Activated naive CD8-positive, alpha-beta T cell treated with anti-CD3 and anti-CD28 coated beads for 36 hours (primary cell): ENCODE measurements around the gene SLC37A1. TPM values are rescaled to one million over a fixed set of nuclear protein-coding genes. Genes with fewer than 3 reads are reported as not detected.
"Not testable (repeated sequence)": the region's sequence is repeated elsewhere in the genome, so short reads cannot be mapped to it uniquely, and the experiment has no call there.

Experiments
- DNase-seq: peaks from one replicate; pipeline ENCODE4 v3.0.0; 2021
- H3K27ac Mint-ChIP-seq: one replicate; pipeline ENCODE4 v1.8.0; 2022; ENCODE audit warnings: mild to moderate bottlenecking, moderate library complexity, mixed read lengths
- H3K27me3 Mint-ChIP-seq: one replicate; pipeline ENCODE4 v1.8.0; 2022; ENCODE audit warnings: mild to moderate bottlenecking, mixed read lengths
- H3K36me3 Mint-ChIP-seq: one replicate; pipeline ENCODE4 v1.8.0; 2021; ENCODE audit warnings: mild to moderate bottlenecking, mixed read lengths
- H3K4me1 Mint-ChIP-seq: one replicate; pipeline ENCODE4 v1.8.0; 2021; ENCODE audit warnings: mixed read lengths
- H3K4me3 Mint-ChIP-seq: one replicate; pipeline ENCODE4 v1.8.0; 2022; ENCODE audit warnings: mild to moderate bottlenecking, moderate library complexity, mixed read lengths
- H3K9me3 Mint-ChIP-seq: one replicate; pipeline ENCODE4 v1.8.0; 2022; ENCODE audit warnings: mixed read lengths
- total RNA-seq, 2 experiments: library from RNA; stranded (reverse); gene quantifications; one replicate each; pipeline ENCODE4 v1.2.3, GENCODE V29; 2021

Gene SLC37A1
- total RNA-seq, 2 experiments from 2014 or later = 15.7 to 17.5 TPM

DNA sequence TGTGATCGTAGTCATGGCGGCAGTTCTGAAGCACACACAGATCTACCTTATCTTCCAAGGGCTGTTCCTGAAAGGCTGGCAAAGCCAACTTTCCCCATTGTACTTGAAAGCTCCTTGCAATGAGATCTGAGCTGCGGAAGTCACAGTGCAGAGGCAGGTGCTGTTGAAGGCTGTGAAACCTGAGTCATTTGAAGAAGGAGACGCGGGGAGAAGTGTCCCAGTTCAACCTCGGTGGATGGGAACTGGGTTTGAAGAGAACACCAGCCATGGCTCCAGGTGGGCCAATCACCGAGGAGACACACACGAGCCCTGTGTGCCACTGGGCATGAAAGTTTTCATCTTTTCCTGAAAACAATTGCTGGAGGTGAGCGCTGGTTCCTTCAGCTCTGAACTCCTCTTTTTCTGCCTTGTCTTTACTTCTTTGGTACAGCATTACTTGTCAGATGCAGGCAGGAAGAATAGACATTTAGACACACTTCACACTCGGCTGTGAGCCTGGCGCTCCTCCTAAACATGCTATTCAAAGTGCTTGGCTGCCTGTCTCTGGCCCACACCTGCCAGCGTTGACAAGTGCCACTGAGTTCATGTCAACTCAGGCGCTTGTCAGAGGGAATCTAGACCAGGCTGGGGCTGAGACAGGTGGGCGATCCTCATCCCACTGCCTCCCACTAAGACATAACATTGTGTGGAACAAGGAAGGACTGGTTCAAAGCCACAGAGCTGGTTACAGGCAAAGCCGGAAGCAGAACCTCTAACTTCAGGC, 114.1 kb downstream of the SLC37A1 start:
- Mint-ChIP-seq H3K36me3 (no peaks in the 10 kb centered on the region), H3K4me3 (no peak overlapping the region), H3K4me1 (no peaks in the 10 kb centered on the region), H3K27ac (no peak overlapping the region), H3K9me3 (no peaks in the 10 kb centered on the region), H3K27me3 (no peaks in the 10 kb centered on the region)
- DNase-seq = no peak

DNA sequence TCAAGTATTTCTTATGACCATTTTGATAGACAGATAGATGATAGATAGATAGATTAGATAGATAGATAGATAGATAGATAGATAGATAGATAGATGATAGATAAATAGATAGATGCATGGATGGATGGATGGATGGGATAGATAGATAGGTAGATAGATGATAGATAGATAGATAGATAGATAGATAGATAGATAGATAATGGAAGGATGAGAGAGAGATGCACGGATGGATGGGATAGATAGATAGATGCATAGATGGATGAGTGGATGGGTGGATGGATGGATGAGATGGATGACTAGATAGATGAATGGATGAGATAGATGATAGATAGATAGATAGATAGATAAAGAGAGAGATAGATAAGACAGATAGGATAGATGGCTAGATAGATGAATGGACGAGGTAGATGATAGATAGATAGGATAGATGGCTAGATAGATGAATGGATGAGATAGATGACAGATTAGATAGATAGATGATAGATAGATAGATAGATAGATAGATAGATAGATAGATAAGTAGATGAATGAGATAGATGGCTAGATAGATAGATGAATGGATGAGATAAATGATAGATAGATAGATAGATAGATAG, 114.9 kb downstream of the SLC37A1 start:
- H3K4me3 Mint-ChIP-seq, H3K36me3 Mint-ChIP-seq, DNase-seq, H3K4me1 Mint-ChIP-seq, H3K27me3 Mint-ChIP-seq, H3K27ac Mint-ChIP-seq, H3K9me3 Mint-ChIP-seq: not testable (repeated sequence)

DNA sequence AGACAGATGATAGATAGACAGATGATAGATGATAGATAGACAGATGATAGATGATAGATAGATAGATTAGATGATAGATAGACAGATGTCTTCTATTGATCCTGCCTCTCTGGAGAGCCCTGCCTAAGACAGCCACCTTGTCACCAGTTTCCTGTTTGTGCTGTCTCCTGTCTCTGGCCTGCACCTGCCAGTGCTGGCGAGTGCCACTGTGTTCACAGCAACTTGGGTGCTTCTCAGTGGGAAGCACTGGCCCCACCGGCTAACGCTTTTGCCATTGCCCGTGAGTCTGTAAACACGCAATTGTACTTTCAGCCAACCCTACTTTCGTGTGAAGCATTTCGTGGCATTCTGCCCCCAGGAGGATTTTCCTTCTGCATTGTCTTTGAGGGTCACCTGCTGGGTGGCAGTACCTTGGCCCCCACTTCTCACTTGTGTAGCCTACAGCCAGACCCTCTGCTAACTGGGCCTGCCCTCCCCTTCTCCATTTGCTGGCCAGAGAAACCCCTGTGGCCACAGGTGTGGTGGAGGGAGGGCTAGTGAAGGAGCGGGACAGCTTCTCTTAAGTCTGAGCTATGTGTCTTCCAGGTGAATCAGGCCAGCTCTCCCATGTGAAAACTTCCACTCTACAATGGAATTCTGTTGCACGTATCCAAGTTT, 116.4 kb downstream of the SLC37A1 start:
- Mint-ChIP-seq H3K27me3 (no peaks in the 10 kb centered on the region), H3K36me3 (no peaks in the 10 kb centered on the region), H3K9me3 (no peaks in the 10 kb centered on the region), H3K4me3 (no peak overlapping the region), H3K4me1 (no peaks in the 10 kb centered on the region), H3K27ac (no peak overlapping the region)
- no peak for DNase-seq

DNA sequence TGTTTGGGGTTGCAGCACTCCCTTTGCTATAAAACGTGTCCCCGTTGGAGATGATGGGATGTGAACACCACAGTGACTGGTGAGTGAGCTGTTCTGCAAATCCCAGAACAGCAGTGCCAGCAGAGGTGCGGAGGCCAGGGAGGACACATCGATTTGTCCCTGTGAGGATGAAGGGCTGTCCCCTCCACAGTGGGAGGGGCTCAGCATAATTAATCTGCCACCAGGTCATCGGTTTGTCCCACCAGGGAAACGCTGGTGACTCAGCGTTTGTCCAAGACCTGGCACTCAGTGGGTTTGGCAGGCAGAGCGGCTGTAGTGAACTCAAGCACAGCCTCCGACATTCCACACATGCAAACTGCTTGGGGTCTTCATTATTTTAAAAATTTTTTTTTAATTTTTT, 117.0 kb downstream of the SLC37A1 start:
- H3K4me1 Mint-ChIP-seq = no peaks in the 10 kb centered on the region
- no peaks in the 10 kb centered on the region for H3K36me3 Mint-ChIP-seq
- no peak for DNase-seq
- no peaks in the 10 kb centered on the region for H3K9me3 Mint-ChIP-seq
- no peaks in the 10 kb centered on the region for H3K27me3 Mint-ChIP-seq
- no peak overlapping the region for H3K27ac Mint-ChIP-seq
- H3K4me3 Mint-ChIP-seq = no peak overlapping the region

Other genes starting within 250 kb of the SLC37A1 start
- gene TFF3, start 198.4 kb upstream of the SLC37A1 start, total RNA-seq = not detected
- not detected for gene TFF2, start 162.9 kb upstream of the SLC37A1 start, total RNA-seq
- gene TFF1, start 147.3 kb upstream of the SLC37A1 start, total RNA-seq = not detected
- 10 to 100 TPM; 49.1 to 50.7 TPM for gene TMPRSS3, start 117.8 kb upstream of the SLC37A1 start, total RNA-seq
- 10 to 100 TPM; 38.9 to 41.1 TPM for gene UBASH3A, start 110.0 kb upstream of the SLC37A1 start, total RNA-seq
- gene RSPH1, start 17.6 kb upstream of the SLC37A1 start, total RNA-seq = under 1 TPM in 1 of 2 experiments, not detected in 1; 0.32 TPM
- gene PDE9A, start 139.8 kb downstream of the SLC37A1 start, total RNA-seq = 1 to 10 TPM; 6.5 to 7.7 TPM